ENCODE results near the gene TSPAN17.

The TSPAN17 gene

DNA sequence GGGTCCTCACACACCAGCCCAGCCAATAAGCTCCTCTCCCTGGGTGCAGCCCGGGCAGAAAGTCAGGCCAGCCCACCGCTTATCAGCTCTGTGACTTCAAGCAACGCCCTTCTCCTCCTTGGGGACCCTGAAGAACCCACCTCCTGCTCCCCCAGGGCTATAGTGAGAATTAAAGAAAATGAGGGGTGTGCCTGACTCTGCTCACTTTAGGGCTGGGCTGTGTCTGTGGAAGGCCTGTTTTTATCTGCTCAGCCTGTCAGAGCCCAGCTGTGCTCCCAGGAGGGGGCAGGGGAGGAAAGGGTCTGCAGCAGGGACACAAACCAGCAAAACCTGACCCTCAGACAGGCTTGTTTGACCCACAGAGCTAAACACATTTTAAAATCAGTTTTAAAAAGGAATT, 41.3 kb upstream of the TSPAN17 start:
- H3K79me2 ChIP-seq (ENCODE audit: low read length), result peaks cover 7% of the 10 kb centered on the region; the same call in 1 of the 2 replicates
- no peaks in the 10 kb centered on the region for H3K27me3 ChIP-seq (ENCODE audit: low read depth, low read length)
- no peaks in the 10 kb centered on the region for H3K9me3 ChIP-seq (ENCODE audit: insufficient read depth, low read length)
- H3K4me1 ChIP-seq (ENCODE audit: low read length), result peaks cover 5% of the 10 kb centered on the region; the same call in 1 of the 2 replicates
- peaks cover 10% of the 10 kb centered on the region; the same call in 1 of the 2 replicates for H4K20me1 ChIP-seq (ENCODE audit: insufficient read depth, low read length)
- no peak overlapping the region for H3K4me3 ChIP-seq (ENCODE audit: low read length)
- H3K9ac ChIP-seq (ENCODE audit: low read length), result no peak overlapping the region
- no peak for TF ChIP-seq EZH2phosphoT487 (IDR thresholded peaks at IDR 0.05; ENCODE audit: low read depth)
- TF ChIP-seq, protein P1, sequence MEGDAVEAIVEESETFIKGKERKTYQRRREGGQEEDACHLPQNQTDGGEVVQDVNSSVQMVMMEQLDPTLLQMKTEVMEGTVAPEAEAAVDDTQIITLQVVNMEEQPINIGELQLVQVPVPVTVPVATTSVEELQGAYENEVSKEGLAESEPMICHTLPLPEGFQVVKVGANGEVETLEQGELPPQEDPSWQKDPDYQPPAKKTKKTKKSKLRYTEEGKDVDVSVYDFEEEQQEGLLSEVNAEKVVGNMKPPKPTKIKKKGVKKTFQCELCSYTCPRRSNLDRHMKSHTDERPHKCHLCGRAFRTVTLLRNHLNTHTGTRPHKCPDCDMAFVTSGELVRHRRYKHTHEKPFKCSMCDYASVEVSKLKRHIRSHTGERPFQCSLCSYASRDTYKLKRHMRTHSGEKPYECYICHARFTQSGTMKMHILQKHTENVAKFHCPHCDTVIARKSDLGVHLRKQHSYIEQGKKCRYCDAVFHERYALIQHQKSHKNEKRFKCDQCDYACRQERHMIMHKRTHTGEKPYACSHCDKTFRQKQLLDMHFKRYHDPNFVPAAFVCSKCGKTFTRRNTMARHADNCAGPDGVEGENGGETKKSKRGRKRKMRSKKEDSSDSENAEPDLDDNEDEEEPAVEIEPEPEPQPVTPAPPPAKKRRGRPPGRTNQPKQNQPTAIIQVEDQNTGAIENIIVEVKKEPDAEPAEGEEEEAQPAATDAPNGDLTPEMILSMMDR (IDR thresholded peaks at IDR 0.05; ENCODE audit: low read depth, low read length), result no peak
- no peak overlapping the region for H2AFZ ChIP-seq (ENCODE audit: low read depth, low read length)
- no peaks in the 10 kb centered on the region for H3K36me3 ChIP-seq (replicated peaks; ENCODE audit: low read depth, low read length)
- no peak overlapping the region for H3K4me2 ChIP-seq (ENCODE audit: low read length)
- no peak overlapping the region for H3K27ac ChIP-seq (ENCODE audit: low read length)

DNA sequence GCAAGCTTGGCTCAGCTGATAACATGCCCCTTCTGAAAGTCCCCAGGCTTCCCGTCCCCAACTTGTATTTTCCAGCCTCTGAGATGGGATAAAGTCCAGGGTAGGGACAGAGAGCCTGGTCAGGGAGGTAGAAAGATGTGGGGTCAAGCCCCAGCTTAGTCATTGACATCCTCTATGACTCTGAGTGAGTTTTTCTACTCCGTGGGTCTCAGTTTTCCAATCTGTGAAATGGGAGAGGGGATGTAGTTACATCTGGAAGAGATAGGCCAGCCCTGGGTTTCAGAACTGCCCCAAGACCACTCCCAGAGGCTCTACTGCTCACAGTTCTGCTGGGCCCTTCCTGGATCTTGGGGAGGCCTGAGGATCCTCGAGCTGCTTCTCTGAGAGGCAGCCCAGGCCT, 40.4 kb upstream of the TSPAN17 start:
- Histone ChIP-seq H3K4me1 (ENCODE audit: low read length) (peaks cover 5% of the 10 kb centered on the region; the same call in 1 of the 2 replicates), H3K4me3 (ENCODE audit: low read length) (no peak overlapping the region), H3K9me3 (ENCODE audit: insufficient read depth, low read length) (no peaks in the 10 kb centered on the region), H3K27me3 (ENCODE audit: low read depth, low read length) (peaks cover 5% of the 10 kb centered on the region; the same call in 1 of the 2 replicates), H3K27ac (ENCODE audit: low read length) (no peak overlapping the region), H2AFZ (ENCODE audit: low read depth, low read length) (no peak overlapping the region), H3K4me2 (ENCODE audit: low read length) (no peak overlapping the region), H4K20me1 (ENCODE audit: insufficient read depth, low read length) (peaks cover 5% of the 10 kb centered on the region; the same call in 1 of the 2 replicates), H3K79me2 (ENCODE audit: low read length) (peaks cover 7% of the 10 kb centered on the region; the same call in 1 of the 2 replicates), H3K9ac (ENCODE audit: low read length) (no peak overlapping the region), H3K36me3 (replicated peaks; ENCODE audit: low read depth, low read length) (no peaks in the 10 kb centered on the region)
- TF ChIP-seq EZH2phosphoT487 (IDR thresholded peaks at IDR 0.05; ENCODE audit: low read depth), result no peak

DNA sequence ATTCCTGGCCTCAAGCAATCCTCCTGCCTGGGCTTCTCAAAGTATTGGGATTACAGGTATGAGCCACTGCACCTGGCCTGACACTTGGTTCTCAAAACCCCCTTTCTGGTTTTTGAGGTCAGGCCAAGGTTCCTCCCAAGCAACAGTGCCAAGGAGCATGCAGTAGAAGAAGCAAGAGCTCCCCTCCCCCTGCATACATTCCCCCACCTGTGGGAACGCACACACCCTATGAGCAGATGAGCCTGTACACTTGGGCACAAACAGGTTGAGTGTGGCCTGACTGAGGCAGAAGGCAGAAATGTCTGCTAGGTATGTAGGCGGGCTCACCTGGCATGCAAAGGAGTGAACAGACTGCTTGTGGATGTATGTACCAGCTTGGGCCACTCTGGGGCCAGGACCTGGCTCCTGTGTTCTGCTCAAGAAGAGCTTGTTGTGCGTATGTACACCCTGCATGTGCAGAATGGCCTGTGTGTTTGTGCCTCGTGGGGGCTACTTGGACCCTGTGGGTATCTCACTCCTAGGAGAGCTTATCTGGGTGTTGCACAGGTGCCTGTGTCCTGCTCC, 39.1 kb upstream of the TSPAN17 start:
- Histone ChIP-seq H3K27ac (ENCODE audit: low read length) (no peak overlapping the region), H3K9me3 (ENCODE audit: insufficient read depth, low read length) (no peaks in the 10 kb centered on the region), H3K27me3 (ENCODE audit: low read depth, low read length) (peaks cover 10% of the 10 kb centered on the region; the same call in 1 of the 2 replicates), H3K36me3 (replicated peaks; ENCODE audit: low read depth, low read length) (no peaks in the 10 kb centered on the region), H2AFZ (ENCODE audit: low read depth, low read length) (no peak overlapping the region), H3K4me1 (ENCODE audit: low read length) (peaks cover 5% of the 10 kb centered on the region; the same call in 1 of the 2 replicates), H3K9ac (ENCODE audit: low read length) (no peak overlapping the region), H4K20me1 (ENCODE audit: insufficient read depth, low read length) (peaks cover 5% of the 10 kb centered on the region; the same call in 1 of the 2 replicates), H3K79me2 (ENCODE audit: low read length) (peaks cover 7% of the 10 kb centered on the region; the same call in 1 of the 2 replicates), H3K4me2 (ENCODE audit: low read length) (no peak overlapping the region), H3K4me3 (ENCODE audit: low read length) (no peak overlapping the region)
- TF ChIP-seq EZH2phosphoT487 (IDR thresholded peaks at IDR 0.05; ENCODE audit: low read depth), result no peak

DNA sequence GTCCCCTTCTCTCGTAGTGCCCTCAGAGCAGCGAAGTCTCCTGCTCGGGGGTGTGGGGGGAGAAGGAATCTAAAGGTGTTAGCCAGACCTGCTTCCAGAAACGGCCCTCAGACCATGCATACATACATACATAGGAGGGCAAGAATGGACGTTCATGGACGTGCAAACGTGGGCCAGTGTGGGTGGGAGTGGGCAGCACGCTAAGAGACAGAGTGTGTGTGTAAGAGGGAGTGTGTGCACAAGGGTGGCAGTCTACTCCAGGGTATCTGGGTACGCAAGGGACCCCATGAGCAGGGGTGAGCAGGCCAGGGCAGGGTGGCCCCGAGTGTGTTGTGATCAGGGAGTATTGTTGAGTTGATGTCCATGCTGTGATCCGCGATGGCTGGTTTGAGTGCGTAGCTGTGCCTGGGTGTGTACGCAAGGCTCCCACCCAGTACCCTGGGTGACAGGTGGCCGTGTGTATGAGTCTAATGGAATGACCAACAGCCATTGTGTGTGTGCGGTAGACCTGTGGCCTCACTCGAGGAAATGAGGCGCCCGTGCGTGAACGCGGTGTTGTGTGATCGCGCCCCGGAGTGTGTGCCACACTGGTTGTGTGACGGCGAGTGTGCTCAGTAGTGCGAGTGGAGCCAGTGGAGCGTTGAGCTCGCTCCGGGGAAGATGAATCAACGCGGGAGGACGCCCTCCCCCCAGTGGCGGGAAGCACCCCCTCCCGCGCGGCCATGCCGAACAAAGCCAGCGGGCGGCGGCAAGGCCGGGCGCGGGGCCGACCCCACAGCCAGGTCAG, 38.2 kb upstream of the TSPAN17 start:
- Histone ChIP-seq H4K20me1 (ENCODE audit: insufficient read depth, low read length) (0 out of 2 replicates have a peak, but pooled peaks cover 5% of the 10 kb centered on the region), H3K9ac (ENCODE audit: low read length) (peak overlapping the region; percentile 66; the same call in 1 of the 2 replicates), H2AFZ (ENCODE audit: low read depth, low read length) (no peak overlapping the region), H3K79me2 (ENCODE audit: low read length) (peaks cover 7% of the 10 kb centered on the region; the same call in 1 of the 2 replicates), H3K36me3 (replicated peaks; ENCODE audit: low read depth, low read length) (no peaks in the 10 kb centered on the region), H3K4me1 (ENCODE audit: low read length) (peaks cover 5% of the 10 kb centered on the region; the same call in 1 of the 2 replicates), H3K4me3 (ENCODE audit: low read length) (peak overlapping the region; percentile 83), H3K9me3 (ENCODE audit: insufficient read depth, low read length) (no peaks in the 10 kb centered on the region), H3K4me2 (ENCODE audit: low read length) (peak overlapping the region; percentile 94), H3K27ac (ENCODE audit: low read length) (no peak overlapping the region), H3K27me3 (ENCODE audit: low read depth, low read length) (peaks cover 10% of the 10 kb centered on the region; the same call in 1 of the 2 replicates)
- no peak for TF ChIP-seq EZH2phosphoT487 (IDR thresholded peaks at IDR 0.05; ENCODE audit: low read depth)
- TF ChIP-seq, protein P1 (IDR thresholded peaks at IDR 0.05; ENCODE audit: low read depth, low read length), result no peak
